K562 (cell line): ENCODE data around the gene PRKACB. TPM values are rescaled to one million over a fixed set of nuclear protein-coding genes. Genes with fewer than 3 reads are reported as not detected.

Experiments
- ARNT ChIP-seq, 2 experiments: fragments of 450-650 bp; IDR thresholded peaks; 2 replicates each; pipeline ENCODE4 v1.6.1; 2016; ENCODE audit warnings: mild to moderate bottlenecking in 1 of 2
- BACH1 ChIP-seq: fragments of 200-800 bp; sonication (Bioruptor generic); IDR thresholded peaks from 2 replicates; pipeline ENCODE4 v1.6.1; 2016; ENCODE audit warnings: missing genetic modification characterization, missing compliant biosample characterization
- HNRNPLL ChIP-seq: fragments of 200-400 bp; formaldehyde crosslinking; IDR thresholded peaks from 2 replicates; pipeline ENCODE4 v1.6.1; 2017; ENCODE audit warnings: low read length, low read depth, mild to moderate bottlenecking; ENCODE audit not compliant: poor library complexity, severe bottlenecking
- JUNB ChIP-seq: fragments of 450-650 bp; formaldehyde crosslinking; conservative IDR thresholded peaks from 2 replicates; pipeline ENCODE4 v1.4.0; 2020; ENCODE audit warnings: mild to moderate bottlenecking
- NCOA4 ChIP-seq: fragments of 450-650 bp; IDR thresholded peaks from 2 replicates; pipeline ENCODE4 v1.6.1; 2018; ENCODE audit warnings: mild to moderate bottlenecking; ENCODE audit not compliant: partially characterized antibody
- RBM17 ChIP-seq: fragments of 200-400 bp; formaldehyde crosslinking; IDR thresholded peaks from 2 replicates; pipeline ENCODE4 v1.6.1; 2017; ENCODE audit warnings: low read depth, mild to moderate bottlenecking, low read length, borderline replicate concordance
- RERE ChIP-seq: sonication (generic); formaldehyde crosslinking; IDR thresholded peaks from 2 replicates; pipeline ENCODE4 v1.8.0; 2023; ENCODE audit warnings: missing genetic modification reagents, mild to moderate bottlenecking, borderline replicate concordance
- SMAD4 ChIP-seq: fragments of 250-450 bp; sonication (Bioruptor Pico); conservative IDR thresholded peaks from 2 replicates; pipeline ENCODE4 v1.8.0; 2021; ENCODE audit warnings: inconsistent platforms, mild to moderate bottlenecking, moderate library complexity
- SNAPC5 ChIP-seq: fragments of 250-450 bp; sonication (Bioruptor Pico); IDR thresholded peaks from 2 replicates; pipeline ENCODE4 v1.8.0; 2021; ENCODE audit warnings: moderate library complexity, mild to moderate bottlenecking, inconsistent platforms
- TRIM24 ChIP-seq, 2 experiments: fragments of 450-650 bp; IDR thresholded peaks; 2 replicates each; pipeline ENCODE4 v1.6.1; 2016
- ZNF316 ChIP-seq: fragments of 450-650 bp; IDR thresholded peaks from 2 replicates; pipeline ENCODE4 v1.6.1; 2016
- ZNF445 ChIP-seq: fragments of 250-450 bp; sonication (Bioruptor Pico); IDR thresholded peaks from 2 replicates; pipeline ENCODE4 v1.4.0; 2020; ENCODE audit warnings: low read depth, mild to moderate bottlenecking, moderate library complexity
- ZNF778 ChIP-seq: fragments of 450-650 bp; formaldehyde crosslinking; IDR thresholded peaks from 2 replicates; pipeline ENCODE4 v1.4.0; 2020; ENCODE audit warnings: mild to moderate bottlenecking, moderate library complexity
- polyA plus RNA-seq, 8 experiments: library from polyadenylated mRNA; depleted of rRNA in 4 of 8; stranded (reverse) in 5 of 8; unstranded in 3 of 8; fragments of >200 nt; fragmentation: Nextera tagmentation in 2 of 8; fragmentation: Illumina TruSeq in 1 of 8; extraction: Ambion mirVana in 2 of 8; extraction: Trizol in 1 of 8; gene quantifications; 2 replicates each; pipeline versions ENCODE4 v1.2.1 to v1.2.3, GENCODE V29; 2011 to 2014; ENCODE audit warnings: inconsistent platforms in 1 of 8, missing spikeins in 1 of 8
- total RNA-seq, 7 experiments: library from RNA; depleted of rRNA in 6 of 7; stranded (reverse); fragments of >200 nt in 6 of 7; fragmentation: Illumina TruSeq in 2 of 7; extraction: Trizol in 2 of 7; gene quantifications; 2 replicates each; pipeline versions ENCODE4 v1.2.1 to v1.2.3, GENCODE V29; 2011 to 2021; ENCODE audit warnings: low replicate concordance in 1 of 7
- TF ChIP-seq, protein P1 (sequence below), 2 experiments: fragments of 450-650 bp; formaldehyde crosslinking in 1 of 2; IDR thresholded peaks; 2 replicates each; pipeline versions ENCODE4 v1.4.0 to v1.6.1; 2014 to 2020; ENCODE audit warnings: mild to moderate bottlenecking in 2 of 2, borderline replicate concordance in 1 of 2, low read depth in 1 of 2

The PRKACB gene
- total and polyA plus RNA-seq, 9 of the 15 experiments (the other 6 are each of a cell fraction or from before 2014, with no cell fraction given) = 1.1 to 5.2 (median 2.8) TPM

- TF ChIP-seq, protein P1, sequence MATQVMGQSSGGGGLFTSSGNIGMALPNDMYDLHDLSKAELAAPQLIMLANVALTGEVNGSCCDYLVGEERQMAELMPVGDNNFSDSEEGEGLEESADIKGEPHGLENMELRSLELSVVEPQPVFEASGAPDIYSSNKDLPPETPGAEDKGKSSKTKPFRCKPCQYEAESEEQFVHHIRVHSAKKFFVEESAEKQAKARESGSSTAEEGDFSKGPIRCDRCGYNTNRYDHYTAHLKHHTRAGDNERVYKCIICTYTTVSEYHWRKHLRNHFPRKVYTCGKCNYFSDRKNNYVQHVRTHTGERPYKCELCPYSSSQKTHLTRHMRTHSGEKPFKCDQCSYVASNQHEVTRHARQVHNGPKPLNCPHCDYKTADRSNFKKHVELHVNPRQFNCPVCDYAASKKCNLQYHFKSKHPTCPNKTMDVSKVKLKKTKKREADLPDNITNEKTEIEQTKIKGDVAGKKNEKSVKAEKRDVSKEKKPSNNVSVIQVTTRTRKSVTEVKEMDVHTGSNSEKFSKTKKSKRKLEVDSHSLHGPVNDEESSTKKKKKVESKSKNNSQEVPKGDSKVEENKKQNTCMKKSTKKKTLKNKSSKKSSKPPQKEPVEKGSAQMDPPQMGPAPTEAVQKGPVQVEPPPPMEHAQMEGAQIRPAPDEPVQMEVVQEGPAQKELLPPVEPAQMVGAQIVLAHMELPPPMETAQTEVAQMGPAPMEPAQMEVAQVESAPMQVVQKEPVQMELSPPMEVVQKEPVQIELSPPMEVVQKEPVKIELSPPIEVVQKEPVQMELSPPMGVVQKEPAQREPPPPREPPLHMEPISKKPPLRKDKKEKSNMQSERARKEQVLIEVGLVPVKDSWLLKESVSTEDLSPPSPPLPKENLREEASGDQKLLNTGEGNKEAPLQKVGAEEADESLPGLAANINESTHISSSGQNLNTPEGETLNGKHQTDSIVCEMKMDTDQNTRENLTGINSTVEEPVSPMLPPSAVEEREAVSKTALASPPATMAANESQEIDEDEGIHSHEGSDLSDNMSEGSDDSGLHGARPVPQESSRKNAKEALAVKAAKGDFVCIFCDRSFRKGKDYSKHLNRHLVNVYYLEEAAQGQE (IDR thresholded peaks at IDR 0.05; ENCODE audit: borderline replicate concordance) = 0 out of 2 replicates have a peak, but pooled peaks have one; percentile 11
- TF ChIP-seq, protein P1 (CRISPR knock-in tag; IDR thresholded peaks at IDR 0.05; ENCODE audit: low read depth) = no peak
- TF ChIP-seq ZNF778 (CRISPR knock-in tag) (no peak), RBM17 (no peak), RERE (CRISPR knock-in tag) (no peak), JUNB (peak; percentile 77), ARNT (IDR thresholded peaks at IDR 0.05) (peak; percentile 32 to 89; a peak in 2 of 4 replicates), ZNF445 (CRISPR knock-in tag) (no peak), HNRNPLL (no peak), SNAPC5 (CRISPR knock-in tag) (no peak), NCOA4 (no peak), ZNF316 (peak; percentile 98), TRIM24 (IDR thresholded peaks at IDR 0.05) (peak; percentile 87 to 91), SMAD4 (peak; percentile 84), BACH1 (peak; percentile 98)
Observed at GRCh38 chr1:84103197-84103992, 40.7 kb upstream of the PRKACB start (continued).
